Muscle of leg (tissue), 11 donors: ENCODE measurements around the gene AGAP1. TPM values are rescaled to one million over a fixed set of nuclear protein-coding genes. Genes with fewer than 3 reads are reported as not detected.
A peak's percentile ranks its signal among the peaks of the same experiment; 100 is the strongest.
"Not testable (repeated sequence)": the region's sequence is repeated elsewhere in the genome, so short reads cannot be mapped to it uniquely, and the experiment has no call there.

Experiments
- DNase-seq: peaks from one replicate; pipeline ENCODE4 v3.0.0; 2013
- H3K27ac ChIP-seq: one replicate; pipeline ENCODE4 v1.5.1; 2013; ENCODE audit warnings: mild to moderate bottlenecking, low read length, control low read depth
- H3K27me3 ChIP-seq: one replicate; pipeline ENCODE4 v1.6.1; 2013; ENCODE audit warnings: low read length; ENCODE audit not compliant: control insufficient read depth, insufficient read depth
- H3K36me3 ChIP-seq: one replicate; pipeline ENCODE4 v1.6.1; 2013; ENCODE audit warnings: low read length; ENCODE audit not compliant: control insufficient read depth, insufficient read depth
- H3K4me1 ChIP-seq: one replicate; pipeline ENCODE4 v1.6.1; 2013; ENCODE audit warnings: low read length; ENCODE audit not compliant: control insufficient read depth, insufficient read depth
- H3K4me3 ChIP-seq: one replicate; pipeline ENCODE4 v1.5.1; 2013; ENCODE audit warnings: low read length, control low read depth
- H3K9me3 ChIP-seq: replicated peaks from 2 replicates; pipeline ENCODE4 v1.6.1; 2013; ENCODE audit warnings: low read depth, low read length; ENCODE audit not compliant: control insufficient read depth
- WGBS: methylation state at CpG from one replicate; pipeline ENCODE4 v1.1.5; 2013; ENCODE audit warnings: missing lambda C conversion rate; ENCODE audit not compliant: insufficient coverage; 5-methylcytosine and 5-hydroxymethylcytosine counted together
- polyA plus RNA-seq, 8 donors: library from polyadenylated mRNA; unstranded; fragments of 120-200 nt; gene quantifications; one replicate each; pipeline versions ENCODE4 v1.2.1 to v1.2.3, GENCODE V29; 2013; ENCODE audit warnings: inconsistent platforms in 1 of 8, low replicate concordance in 1 of 8; ENCODE audit not compliant: insufficient read length in 8 of 8, insufficient read depth in 1 of 8
- total RNA-seq: library from RNA; stranded (reverse); fragments of 120-200 nt; gene quantifications from one replicate; pipeline ENCODE4 v1.2.4, GENCODE V29; 2013

AGAP1 gene
- total and polyA plus RNA-seq, 9 donors, result 19.1 to 32.0 (median 26.8) TPM

DNA sequence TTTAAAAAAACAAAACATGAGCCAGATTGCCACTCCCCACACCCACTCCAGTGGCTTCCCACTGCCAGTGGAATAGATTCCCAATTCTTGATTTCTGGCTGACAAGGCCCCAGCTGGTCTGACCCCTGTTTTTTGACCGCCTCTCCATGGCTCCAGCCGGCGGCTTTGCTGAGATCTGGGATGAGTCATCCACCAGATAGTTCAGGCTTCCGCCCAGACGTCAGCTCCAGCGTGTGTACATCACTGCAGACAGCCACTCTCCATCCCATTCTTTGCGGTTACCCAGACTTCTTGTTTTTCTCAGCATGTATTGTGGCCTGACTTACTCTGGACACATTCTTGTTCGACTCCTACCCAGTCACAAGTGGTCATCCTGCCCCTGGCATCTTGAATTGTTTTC, 446.5 kb downstream of the AGAP1 start:
- Histone ChIP-seq H3K36me3 (peaks cover 23% of the 10 kb centered on the region), H3K4me1 (no peaks in the 10 kb centered on the region), H3K9me3 (no peaks in the 10 kb centered on the region), H3K27ac (no peak overlapping the region), H3K4me3 (no peak overlapping the region), H3K27me3 (no peaks in the 10 kb centered on the region)
- 50% methylated on average over 8 of the region's 8 CpGs for WGBS
- peak; percentile 33 for DNase-seq

- H3K36me3 ChIP-seq, result peaks cover 8% of the 10 kb centered on the region
- DNase-seq, result no peak
- no peak overlapping the region for H3K27ac ChIP-seq
- no peaks in the 10 kb centered on the region for H3K9me3 ChIP-seq
- H3K4me3 ChIP-seq, result no peak overlapping the region
- 93% methylated on average over 8 of the region's 10 CpGs for WGBS
- H3K4me1 ChIP-seq, result peaks cover under 1% of the 10 kb centered on the region
- no peaks in the 10 kb centered on the region for H3K27me3 ChIP-seq
Measured at GRCh38 chr2:235944591-235944990, 450.7 kb downstream of the AGAP1 start.

DNA sequence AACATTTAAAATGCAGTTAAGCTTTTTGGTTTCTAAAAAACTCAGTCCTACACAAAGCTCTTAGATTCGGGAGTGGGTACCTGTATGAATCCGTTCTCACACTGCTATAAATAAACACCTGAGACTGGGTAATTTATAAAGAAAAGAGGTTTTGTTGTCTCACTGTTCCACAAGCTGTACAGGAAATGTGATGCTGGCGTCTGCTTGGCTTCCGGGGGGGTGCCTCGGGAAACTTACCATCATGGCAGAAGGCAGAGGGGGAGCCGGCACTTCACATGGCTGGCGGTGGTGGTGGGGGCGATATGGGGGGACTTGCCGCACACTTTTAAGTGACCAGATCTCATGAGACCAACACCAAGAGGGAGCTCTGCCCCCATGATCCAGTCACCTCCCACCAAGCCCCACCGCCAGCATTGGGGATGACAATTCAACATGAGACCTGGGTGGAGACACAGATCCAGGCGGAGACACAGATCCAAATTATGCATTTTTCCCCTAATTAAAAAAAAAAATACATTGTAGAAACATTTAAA, 451.8 kb downstream of the AGAP1 start:
- Histone ChIP-seq H3K36me3 (peaks cover 4% of the 10 kb centered on the region), H3K27ac (no peak overlapping the region), H3K4me3 (no peak overlapping the region), H3K27me3 (no peaks in the 10 kb centered on the region), H3K9me3 (no peaks in the 10 kb centered on the region), H3K4me1 (peaks cover 2% of the 10 kb centered on the region)
- no peak for DNase-seq
- WGBS, result 51% methylated on average over 4 of the region's 11 CpGs

- peaks cover 2% of the 10 kb centered on the region for H3K4me1 ChIP-seq
- no peaks in the 10 kb centered on the region for H3K9me3 ChIP-seq
- peaks cover 4% of the 10 kb centered on the region for H3K36me3 ChIP-seq
- WGBS, result 87% methylated on average over 4 of the region's 6 CpGs
- no peak for DNase-seq
- no peak overlapping the region for H3K27ac ChIP-seq
- H3K27me3 ChIP-seq, result no peaks in the 10 kb centered on the region
- H3K4me3 ChIP-seq, result no peak overlapping the region
Measured at GRCh38 chr2:235946590-235946989, 452.7 kb downstream of the AGAP1 start.

DNA sequence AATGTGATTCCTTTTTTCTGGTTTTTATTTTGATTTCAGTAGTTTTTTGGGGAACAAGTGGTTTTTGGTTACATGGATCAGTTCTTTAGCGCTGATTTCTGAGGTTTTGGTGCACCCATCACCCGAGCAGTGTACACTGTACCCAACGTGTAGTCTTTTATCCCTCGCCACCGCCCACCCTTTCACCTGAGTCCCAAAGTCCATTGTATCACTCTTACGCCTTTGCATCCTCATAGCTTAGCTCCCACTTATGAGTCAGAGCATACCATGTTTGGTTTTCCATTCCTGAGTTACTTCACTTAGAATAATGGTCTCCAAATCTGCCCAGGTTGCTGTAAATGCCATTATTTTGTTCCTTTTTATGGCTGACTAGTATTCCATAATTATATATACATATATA, 453.2 kb downstream of the AGAP1 start:
- not testable (repeated sequence) for H3K9me3 ChIP-seq, DNase-seq, H3K27me3 ChIP-seq, H3K27ac ChIP-seq, H3K36me3 ChIP-seq, H3K4me1 ChIP-seq, H3K4me3 ChIP-seq
- WGBS, result 71% methylated on average over 4 of the region's 6 CpGs

DNA sequence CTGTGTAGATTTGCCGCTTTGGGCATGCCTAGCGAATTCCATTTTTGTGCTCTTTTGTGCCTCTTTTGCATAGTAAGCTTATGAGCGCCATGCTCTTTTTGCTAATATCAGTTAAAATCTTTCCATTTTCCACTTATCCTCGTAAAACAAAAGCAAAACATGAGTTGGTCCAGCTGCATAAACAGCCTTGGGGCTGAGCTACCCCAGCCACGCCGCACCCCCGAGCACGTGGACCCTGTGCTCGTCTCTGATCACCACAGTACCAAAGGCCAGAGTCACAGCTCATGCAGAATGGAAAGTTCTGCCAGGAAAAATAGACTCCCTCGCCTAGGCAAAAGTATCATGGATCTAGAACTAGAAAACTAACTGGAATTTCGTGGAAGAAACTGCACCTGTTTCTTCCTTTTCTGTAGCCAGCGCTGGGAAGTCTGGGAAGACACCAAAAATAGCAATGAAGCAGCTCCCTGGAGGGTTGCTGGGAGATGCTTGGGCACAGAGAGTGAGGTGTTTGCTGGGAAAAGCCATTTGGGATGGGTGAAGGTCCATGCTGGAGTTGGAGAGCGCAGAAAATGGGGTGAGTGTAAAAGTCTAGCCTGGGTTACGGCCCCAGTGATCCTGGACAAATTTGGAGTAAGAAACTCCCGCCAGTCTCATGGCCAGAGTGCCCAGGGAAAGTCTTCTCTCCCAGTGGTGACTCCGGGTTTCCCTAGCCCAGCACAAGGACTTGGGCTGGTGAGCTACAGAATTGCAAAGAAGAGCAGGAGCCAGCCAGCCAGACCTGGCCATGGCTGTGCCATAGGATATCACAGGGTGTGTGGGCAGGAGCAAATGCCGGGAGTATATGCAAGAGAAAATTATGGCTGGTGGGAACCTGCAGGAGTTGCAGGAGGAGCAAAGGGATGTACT, 456.0 kb downstream of the AGAP1 start:
- H3K4me3 ChIP-seq, result no peak overlapping the region
- no peaks in the 10 kb centered on the region for H3K9me3 ChIP-seq
- peaks cover 2% of the 10 kb centered on the region for H3K4me1 ChIP-seq
- no peaks in the 10 kb centered on the region for H3K36me3 ChIP-seq
- H3K27ac ChIP-seq, result no peak overlapping the region
- DNase-seq, result peak; percentile 18
- H3K27me3 ChIP-seq, result no peaks in the 10 kb centered on the region
- 92% methylated on average over 17 of the region's 17 CpGs for WGBS

GRCh38 chr2:235950473-235950809, 456.6 kb downstream of the AGAP1 start:
- Histone ChIP-seq H3K4me1 (peaks cover 2% of the 10 kb centered on the region), H3K27me3 (no peaks in the 10 kb centered on the region), H3K9me3 (no peaks in the 10 kb centered on the region), H3K4me3 (no peak overlapping the region), H3K27ac (no peak overlapping the region), H3K36me3 (no peaks in the 10 kb centered on the region)
- no CpG with 5 or more reads among the region's 3 CpGs for WGBS
- no peak for DNase-seq

- WGBS, result 76% methylated on average over 4 of the region's 6 CpGs
- H3K27ac ChIP-seq, result no peak overlapping the region
- peaks cover 2% of the 10 kb centered on the region for H3K36me3 ChIP-seq
- H3K27me3 ChIP-seq, result no peaks in the 10 kb centered on the region
- no peak for DNase-seq
- peaks cover 2% of the 10 kb centered on the region for H3K4me1 ChIP-seq
- no peak overlapping the region for H3K4me3 ChIP-seq
- no peaks in the 10 kb centered on the region for H3K9me3 ChIP-seq
Measured at GRCh38 chr2:235951493-235951892, 457.6 kb downstream of the AGAP1 start.

- H3K9me3 ChIP-seq, result no peaks in the 10 kb centered on the region
- no peak for DNase-seq
- WGBS, result no CpG with 5 or more reads among the region's 2 CpGs
- H3K4me3 ChIP-seq, result no peak overlapping the region
- H3K4me1 ChIP-seq, result peaks cover 2% of the 10 kb centered on the region
- peaks cover 2% of the 10 kb centered on the region for H3K36me3 ChIP-seq
- H3K27ac ChIP-seq, result no peak overlapping the region
- H3K27me3 ChIP-seq, result no peaks in the 10 kb centered on the region
Measured at GRCh38 chr2:235951982-235952381, 458.1 kb downstream of the AGAP1 start.

- Histone ChIP-seq H3K36me3 (peaks cover 2% of the 10 kb centered on the region), H3K27me3 (no peaks in the 10 kb centered on the region), H3K9me3 (no peaks in the 10 kb centered on the region), H3K4me3 (no peak overlapping the region), H3K4me1 (peaks cover 2% of the 10 kb centered on the region), H3K27ac (no peak overlapping the region)
- 85% methylated on average over 9 of the region's 10 CpGs for WGBS
- DNase-seq, result no peak
Measured at GRCh38 chr2:235952714-235953113, 458.9 kb downstream of the AGAP1 start.
